ENCODE measurements around the gene KDM4B. TPM values are rescaled to one million over a fixed set of nuclear protein-coding genes. Genes with fewer than 3 reads are reported as not detected.
A peak's percentile ranks its signal among the peaks of the same experiment; 100 is the strongest.

Gene KDM4B
- total RNA-seq, 1 experiment from 2014 or later: 43.7 TPM

DNA sequence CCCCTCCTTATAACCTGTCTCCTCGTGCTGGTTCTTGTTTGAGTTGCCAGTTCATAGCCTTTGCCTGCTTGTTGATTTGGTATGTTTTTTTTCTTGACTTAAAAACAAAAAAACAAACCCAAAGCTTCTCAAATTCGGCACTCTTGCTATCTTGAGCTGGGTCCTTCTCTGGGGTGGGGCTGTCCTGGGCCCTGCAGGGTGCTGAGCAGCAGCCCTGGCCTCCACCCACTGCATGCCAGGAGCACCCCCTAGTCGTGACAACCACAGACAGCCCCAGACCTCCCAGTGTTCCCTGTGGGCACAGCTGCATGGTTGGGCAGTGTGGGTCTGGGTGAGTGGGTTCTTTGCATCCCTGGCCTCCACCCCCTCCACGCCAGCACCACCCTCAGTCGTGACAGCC lies 27.8 kb downstream of the KDM4B start:
- Histone ChIP-seq H3K4me1 (ENCODE audit: insufficient read depth, low read length) (no peaks in the 10 kb centered on the region), H2BK5ac (ENCODE audit: insufficient read length, low read length) (no peak overlapping the region), H3K23ac (ENCODE audit: insufficient read length, low read depth, low read length) (no peak overlapping the region), H4K91ac (ENCODE audit: insufficient read length, low read depth, low read length) (no peak overlapping the region), H3K18ac (ENCODE audit: insufficient read length, low read depth, low read length) (no peak overlapping the region), H3K4me2 (ENCODE audit: insufficient read depth, insufficient read length, low read length) (no peak overlapping the region), H3K9ac (ENCODE audit: extremely low read depth, insufficient read length, low read length) (no peak overlapping the region), H3K79me2 (ENCODE audit: insufficient read depth, low read length) (0 out of 2 replicates have a peak, but pooled peaks cover 3% of the 10 kb centered on the region), H3K56ac (ENCODE audit: insufficient read length, low read depth, low read length) (no peak overlapping the region), H2BK12ac (ENCODE audit: insufficient read length, low read depth, low read length) (no peak overlapping the region), H2BK120ac (ENCODE audit: low read depth, low read length, poor library complexity, severe bottlenecking) (no peak overlapping the region), H3T11ph (ENCODE audit: low read length) (no peak overlapping the region), H4K8ac (replicated peaks; ENCODE audit: insufficient read length, low read depth, low read length) (no peak overlapping the region), H3K27ac (ENCODE audit: insufficient read length, low read depth, low read length) (no peak overlapping the region), H2BK15ac (ENCODE audit: low read depth, low read length) (no peak overlapping the region), H2BK20ac (ENCODE audit: low read depth, low read length, poor library complexity, severe bottlenecking) (no peak overlapping the region), H3K79me1 (ENCODE audit: insufficient read depth, low read depth, low read length, poor library complexity, severe bottlenecking) (no peaks in the 10 kb centered on the region), H4K5ac (ENCODE audit: insufficient read length, low read depth, low read length) (no peak overlapping the region), H3K4ac (ENCODE audit: low read depth, low read length) (no peak overlapping the region), H3K14ac (ENCODE audit: insufficient read depth, low read length) (no peak overlapping the region), H3K23me2 (ENCODE audit: insufficient read length, low read depth, low read length, poor library complexity, severe bottlenecking) (no peaks in the 10 kb centered on the region), H4K20me1 (ENCODE audit: control insufficient read depth, insufficient read depth, insufficient read length) (no peaks in the 10 kb centered on the region), H3K9me3 (ENCODE audit: control insufficient read depth, low read depth, low read length) (no peaks in the 10 kb centered on the region), H3K27me3 (ENCODE audit: insufficient read depth, low read length) (no peaks in the 10 kb centered on the region), H2AK5ac (ENCODE audit: insufficient read length, low read length) (no peak overlapping the region), H2AFZ (ENCODE audit: low read length) (no peak overlapping the region)
- no CpG with 5 or more reads among the region's 5 CpGs for WGBS (ENCODE audit: extremely low coverage, insufficient read length, low lambda C conversion rate)
- TF ChIP-seq CTCF (conservative IDR thresholded peaks at IDR 0.05): no peak
- Mint-ChIP-seq H3K4me3 (no peak overlapping the region), H3K36me3 (ENCODE audit: insufficient read depth in 1 of 3, low read depth in 3 of 3) (peaks cover 0 to 9% (median 7%) of the 10 kb centered on the region in 3 experiments; a peak in 4 of 7 replicates), H3K4me1 (peaks cover 6 to 9% of the 10 kb centered on the region in 2 experiments; a peak in 2 of 4 replicates), H3K9me3 (no peaks in the 10 kb centered on the region; a peak in 1 of 5 replicates), H3K27me3 (ENCODE audit: low read depth) (no peaks in the 10 kb centered on the region), H3K27ac (peak overlapping the region in 2 of 3 experiments; percentile 23 to 68; a peak in 2 of 7 replicates)
- DNase-seq: no peak
